ENCODE data around the gene CPN2.

- TF ChIP-seq CTCF (IDR thresholded peaks at IDR 0.05; ENCODE audit: insufficient read depth, low read length, poor library complexity, severe bottlenecking) = no peak
- TF ChIP-seq EZH2phosphoT487 (conservative IDR thresholded peaks at IDR 0.05; ENCODE audit: low read length) = no peak
Measured at GRCh38 chr3:194373028-194373427, 21.9 kb upstream of the CPN2 start.
